ENCODE results near the gene IKZF1. TPM values are rescaled to one million over a fixed set of nuclear protein-coding genes. Genes with fewer than 3 reads are reported as not detected.

IKZF1 gene
- total and polyA plus RNA-seq, 2 of the 13 experiments (the other 11 are each of a cell fraction or from before 2014, with no cell fraction given) = not detected

DNA sequence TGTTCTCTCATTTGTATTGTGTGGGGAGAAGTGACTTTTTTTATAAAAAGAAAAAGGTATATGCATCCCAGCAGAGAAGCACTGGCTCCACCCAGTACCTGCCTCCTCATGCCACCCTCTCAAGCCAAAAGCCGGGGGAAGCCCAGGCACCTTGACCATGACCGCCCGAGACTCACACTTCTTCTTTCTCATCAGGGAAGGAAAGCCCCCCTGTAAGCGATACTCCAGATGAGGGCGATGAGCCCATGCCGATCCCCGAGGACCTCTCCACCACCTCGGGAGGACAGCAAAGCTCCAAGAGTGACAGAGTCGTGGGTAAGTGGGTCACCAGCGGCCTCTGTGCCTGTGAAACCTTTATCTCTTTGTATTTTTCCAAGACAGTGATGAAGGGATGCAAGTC lies 22.9 kb downstream of the IKZF1 start:
- FAIRE-seq (no peak), DNase-seq (ENCODE audit: low spot score) (no peak), ATAC-seq (no peak)
- POLR2A ChIA-PET = no interaction called here
- no peak overlapping the region for H3K4me3 ChIP-seq (replicated peaks in 1 of 3; ENCODE audit: insufficient read depth in 1 of 3, low read depth in 2 of 3, low read length in 3 of 3)
- in situ Hi-C loops (cut with HindIII; ENCODE audit: extremely low pct_ligation_motif_present, low pct_unique_long_range_greater_than_20kb) (no loop called here), intact Hi-C loops (cut with micrococcal nuclease; ENCODE audit: unreplicated experiment) (no loop called here)
- H4K20me1 ChIP-seq (ENCODE audit: insufficient read depth, low read length) = no peaks in the 10 kb centered on the region
- H3K27ac ChIP-seq (ENCODE audit: extremely low read length, insufficient read depth, low read length) = no peak overlapping the region
- no peaks in the 10 kb centered on the region for H3K36me3 ChIP-seq (replicated peaks in 1 of 2; ENCODE audit: control insufficient read depth in 1 of 2, insufficient read depth in 2 of 2, low read length in 2 of 2)
- WGBS (ENCODE audit: low lambda C conversion rate) = 21% methylated on average over 5 of the region's 10 CpGs
- BruUV-seq (replicated peaks) = no TSS peak
- CTCF ChIA-PET (ENCODE audit: low intra/inter-chr PET ratio, low total read pairs) = no interaction called here
- no peak for TF ChIP-seq SRF (IDR thresholded peaks at IDR 0.05; ENCODE audit: low read depth, low read length)
- TF ChIP-seq PHF21A (CRISPR knock-in tag; IDR thresholded peaks at IDR 0.05) = no peak
- TF ChIP-seq KLF6 (CRISPR knock-in tag; IDR thresholded peaks at IDR 0.05) = no peak
- no peak for TF ChIP-seq SMAD9 (CRISPR knock-in tag; IDR thresholded peaks at IDR 0.05)
- TF ChIP-seq MXD4 (CRISPR knock-in tag; IDR thresholded peaks at IDR 0.05) = no peak
- TF ChIP-seq PRPF4 (IDR thresholded peaks at IDR 0.05; ENCODE audit: low read depth, low read length, poor library complexity, severe bottlenecking) = no peak
- no peaks in the 10 kb centered on the region for H3K4me1 ChIP-seq (ENCODE audit: insufficient read depth, low read length)
- H3K9ac ChIP-seq (ENCODE audit: insufficient read depth, low read depth, low read length) = no peak overlapping the region
- no peak overlapping the region for H3K4me2 ChIP-seq (ENCODE audit: low read depth, low read length)
- no peaks in the 10 kb centered on the region for H3K79me2 ChIP-seq (ENCODE audit: insufficient read depth, low read length)
- H3K9me3 ChIP-seq (ENCODE audit: low read length) = no peaks in the 10 kb centered on the region
- peaks cover 4 to 24% of the 10 kb centered on the region in 2 experiments; a peak in 4 of 5 replicates for H3K27me3 ChIP-seq (ENCODE audit: control insufficient read depth in 1 of 2, insufficient read depth in 2 of 2, low read length in 2 of 2)
- H2AFZ ChIP-seq (ENCODE audit: low read length) = no peak overlapping the region

DNA sequence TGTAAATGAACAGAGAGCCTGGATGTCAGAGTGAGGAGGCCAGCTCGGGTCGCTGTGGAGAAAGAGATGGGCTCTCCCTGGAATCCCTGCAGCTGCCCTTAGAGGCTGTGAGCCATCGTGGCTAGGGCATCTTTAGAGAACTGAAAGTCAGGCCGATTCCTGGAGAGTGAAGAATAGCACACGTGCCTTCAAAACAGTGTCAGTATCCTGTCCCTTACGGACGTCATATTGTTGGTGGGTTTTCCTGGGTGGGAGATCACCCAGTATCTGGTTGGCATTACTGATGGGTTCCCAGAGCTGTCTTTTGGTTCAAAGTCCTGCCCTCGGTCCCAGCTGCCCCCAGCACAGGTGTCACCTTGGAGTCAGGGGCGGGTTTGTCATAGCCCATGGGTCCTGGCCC lies 25.3 kb downstream of the IKZF1 start:
- in situ Hi-C loops (cut with HindIII; ENCODE audit: extremely low pct_ligation_motif_present, low pct_unique_long_range_greater_than_20kb) = no loop called here
- TF ChIP-seq NFE2 (CRISPR knock-in tag; IDR thresholded peaks at IDR 0.05) = no peak
- H3K27ac ChIP-seq (ENCODE audit: extremely low read length, insufficient read depth, low read length) = no peak overlapping the region
- H3K9me3 ChIP-seq (ENCODE audit: low read length) = no peaks in the 10 kb centered on the region
- H4K20me1 ChIP-seq (ENCODE audit: insufficient read depth, low read length) = no peaks in the 10 kb centered on the region
- no TSS peak for BruUV-seq (replicated peaks)
- ChIA-PET CTCF (ENCODE audit: low intra/inter-chr PET ratio, low total read pairs) (no interaction called here), POLR2A (no interaction called here)
- FAIRE-seq (no peak), ATAC-seq (no peak), DNase-seq (ENCODE audit: low spot score) (no peak)
- no peaks in the 10 kb centered on the region for H3K4me1 ChIP-seq (ENCODE audit: insufficient read depth, low read length)
- H3K79me2 ChIP-seq (ENCODE audit: insufficient read depth, low read length) = no peaks in the 10 kb centered on the region
- H2AFZ ChIP-seq (ENCODE audit: low read length) = no peak overlapping the region
- WGBS (ENCODE audit: low lambda C conversion rate) = 0% methylated on average over 6 of the region's 9 CpGs
- peaks cover 5 to 28% of the 10 kb centered on the region in 2 experiments; a peak in 4 of 5 replicates for H3K27me3 ChIP-seq (ENCODE audit: control insufficient read depth in 1 of 2, insufficient read depth in 2 of 2, low read length in 2 of 2)
- H3K36me3 ChIP-seq (replicated peaks in 1 of 2; ENCODE audit: control insufficient read depth in 1 of 2, insufficient read depth in 2 of 2, low read length in 2 of 2) = no peaks in the 10 kb centered on the region
- H3K4me3 ChIP-seq (replicated peaks in 1 of 3; ENCODE audit: insufficient read depth in 1 of 3, low read depth in 2 of 3, low read length in 3 of 3) = no peak overlapping the region
- H3K9ac ChIP-seq (ENCODE audit: insufficient read depth, low read depth, low read length) = no peak overlapping the region
- no peak overlapping the region for H3K4me2 ChIP-seq (ENCODE audit: low read depth, low read length)
- intact Hi-C loops (cut with micrococcal nuclease; ENCODE audit: unreplicated experiment) = no loop called here
